ENCODE results near the gene DDTL. TPM values are rescaled to one million over a fixed set of nuclear protein-coding genes. Genes with fewer than 3 reads are reported as not detected.
A peak's percentile ranks its signal among the peaks of the same experiment; 100 is the strongest.

The DDTL gene
- total and polyA plus RNA-seq, 5 experiments from 2014 or later = 0.58 to 1.6 (median 1.3) TPM; not detected in 2

DNA sequence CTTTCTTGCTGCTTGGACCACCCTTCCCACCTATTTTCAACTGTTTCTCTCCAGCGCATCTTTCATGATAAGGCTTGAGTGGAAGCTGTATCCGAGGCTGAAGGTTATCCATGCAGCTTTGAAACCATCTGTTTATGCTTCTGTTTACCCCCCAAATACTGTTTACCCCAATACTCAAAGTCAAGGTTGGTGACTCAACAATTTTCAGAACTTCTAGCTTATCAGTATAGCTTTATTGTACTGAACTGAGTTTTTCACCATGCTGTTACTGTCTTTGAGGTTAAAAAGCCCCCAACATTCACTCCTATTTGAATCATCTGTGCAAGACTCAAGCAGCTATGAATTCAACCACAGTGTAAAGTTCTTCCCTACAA, 43.3 kb downstream of the DDTL start:
- POLR2A ChIA-PET = interaction anchor here (1.1 to 7.1 kb wide), 6 partner anchors 23 to 259 kb away, joined by 4 to 99 read pairs (median 12); partner anchors contain the start of genes MIF and ZNF70
- Mint-ChIP-seq H3K27me3 (peaks cover 0 to 3% (median 0%) of the 10 kb centered on the region in 5 donors), H3K9me3 (peaks cover 0 to 3% (median 0%) of the 10 kb centered on the region in 9 donors), H3K4me1 (peaks cover 23 to 44% (median 35%) of the 10 kb centered on the region in 4 donors), H3K4me3 (peak overlapping the region in 9 of 10 donors; percentile 3 to 73 (median 66)), H3K27ac (peak overlapping the region in 9 of 10 donors; percentile 65 to 92 (median 80)), H3K36me3 (no peaks in the 10 kb centered on the region)
- no peak for ATAC-seq
- no peak for DNase-seq

GRCh38 chr22:24011735-24012068, 45.0 kb downstream of the DDTL start:
- peaks cover 0 to 3% (median 0%) of the 10 kb centered on the region in 5 donors for H3K27me3 Mint-ChIP-seq
- POLR2A ChIA-PET = interaction anchor here (1.3 to 7.1 kb wide), 7 partner anchors 14 to 144 kb away, joined by 3 to 99 read pairs (median 12); partner anchors contain the start of gene MIF
- DNase-seq (peak in 1 of 10 donors; percentile 12), ATAC-seq (no peak)
- peaks cover 23 to 44% (median 38%) of the 10 kb centered on the region in 4 donors for H3K4me1 Mint-ChIP-seq
- peaks cover 0 to 3% (median 0%) of the 10 kb centered on the region in 9 donors for H3K9me3 Mint-ChIP-seq
- peak overlapping the region; percentile 93 to 99 (median 96) for H3K4me3 Mint-ChIP-seq
- H3K27ac Mint-ChIP-seq = peak overlapping the region; percentile 70 to 100 (median 97)
- peaks cover 5 to 8% (median 8%) of the 10 kb centered on the region in 3 donors for H3K36me3 Mint-ChIP-seq

GRCh38 chr22:24016156-24016555, 49.5 kb downstream of the DDTL start:
- Mint-ChIP-seq H3K4me1 (peaks cover 19 to 52% (median 43%) of the 10 kb centered on the region in 4 donors), H3K9me3 (peaks cover 0 to 2% (median 0%) of the 10 kb centered on the region in 9 donors), H3K27me3 (peaks cover 0 to under 1% (median 0%) of the 10 kb centered on the region in 5 donors), H3K36me3 (peaks cover 12 to 25% (median 13%) of the 10 kb centered on the region in 3 donors), H3K4me3 (no peak overlapping the region), H3K27ac (peak overlapping the region in 1 of 10 donors; percentile 9)
- POLR2A ChIA-PET = interaction anchor here (1.0 kb wide), 1 partner anchor 23 kb away, joined by 3 read pairs; no protein-coding TSS in a partner anchor
- ATAC-seq (no peak), DNase-seq (no peak)

DNA sequence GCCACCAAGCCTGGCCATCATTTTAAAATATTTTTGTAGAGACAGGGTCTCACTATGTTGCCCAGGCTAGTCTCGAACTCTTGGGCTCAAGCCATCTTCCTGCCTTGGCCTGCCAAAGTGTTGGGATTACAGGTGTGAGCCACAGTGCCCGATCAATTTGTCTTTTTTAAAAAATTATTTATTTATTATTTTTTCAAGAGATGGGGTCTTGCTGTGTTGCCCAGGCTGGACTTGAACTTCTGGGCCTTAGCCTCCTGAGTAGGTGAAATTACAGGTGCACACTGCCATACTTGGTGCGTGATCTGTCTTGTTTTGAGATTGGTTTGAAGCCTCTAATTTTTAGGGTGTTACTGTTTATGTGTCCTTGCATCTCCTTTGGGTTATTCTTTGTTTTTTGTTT, 54.6 kb downstream of the DDTL start:
- Mint-ChIP-seq H3K36me3 (peaks cover 16 to 50% (median 25%) of the 10 kb centered on the region in 3 donors), H3K9me3 (peaks cover 0 to 2% (median 0%) of the 10 kb centered on the region in 9 donors), H3K4me1 (peaks cover 6 to 57% (median 39%) of the 10 kb centered on the region in 4 donors), H3K27ac (peak overlapping the region in 1 of 10 donors; percentile 28), H3K4me3 (no peak overlapping the region), H3K27me3 (no peaks in the 10 kb centered on the region)
- POLR2A ChIA-PET = no interaction called here
- no peak for DNase-seq
- no peak for ATAC-seq

Other genes with a start within 250 kb of the DDTL start
- 1 to 10 TPM; 6.9 to 7.0 TPM for gene ZNF70, start 215.8 kb upstream of the DDTL start, total RNA-seq
- gene ZNF70, start 215.8 kb upstream of the DDTL start, polyA plus RNA-seq = under 1 TPM; 0.20 to 0.57 (median 0.47) TPM
- 1 to 10 TPM; 1.8 to 3.3 TPM for gene VPREB3, start 212.5 kb upstream of the DDTL start, total RNA-seq
- under 1 TPM in 2 of 3 donors, not detected in 1; 0.80 to 0.92 TPM for gene VPREB3, start 212.5 kb upstream of the DDTL start, polyA plus RNA-seq
- 1 to 10 TPM; 4.1 to 5.4 TPM for gene C22orf15, start 203.9 kb upstream of the DDTL start, total RNA-seq
- 1 to 10 TPM in 1 of 3 donors, under 1 TPM in 2; 0.42 to 1.7 (median 0.81) TPM for gene C22orf15, start 203.9 kb upstream of the DDTL start, polyA plus RNA-seq
- 10 to 100 TPM; 44.3 to 47.4 TPM for gene CHCHD10, start 198.9 kb upstream of the DDTL start, total RNA-seq
- 10 to 100 TPM; 26.1 to 37.6 (median 36.0) TPM for gene CHCHD10, start 198.9 kb upstream of the DDTL start, polyA plus RNA-seq
- 1 to 10 TPM; 3.8 TPM for gene MMP11, start 194.0 kb upstream of the DDTL start, total RNA-seq
- gene MMP11, start 194.0 kb upstream of the DDTL start, polyA plus RNA-seq = 1 to 10 TPM; 2.1 to 6.5 (median 2.8) TPM
- gene SMARCB1, start 179.9 kb upstream of the DDTL start, total RNA-seq = 10 to 100 TPM; 52.9 to 55.5 TPM
- 10 to 100 TPM; 33.3 to 45.0 (median 35.0) TPM for gene SMARCB1, start 179.9 kb upstream of the DDTL start, polyA plus RNA-seq
- 1 to 10 TPM; 1.7 to 2.0 TPM for gene DERL3, start 127.9 kb upstream of the DDTL start, total RNA-seq
- not detected for gene DERL3, start 127.9 kb upstream of the DDTL start, polyA plus RNA-seq
- gene SLC2A11, start 109.0 kb upstream of the DDTL start, total RNA-seq = 10 to 100 TPM; 22.7 to 23.6 TPM
- 1 to 10 TPM; 3.6 to 8.5 (median 6.3) TPM for gene SLC2A11, start 109.0 kb upstream of the DDTL start, polyA plus RNA-seq
- gene MIF, start 72.5 kb upstream of the DDTL start, total RNA-seq = 100 to 1,000 TPM; 206 to 208 TPM
- gene MIF, start 72.5 kb upstream of the DDTL start, polyA plus RNA-seq = 1,000 to 10,000 TPM; 1,088 to 1,264 (median 1,247) TPM
- not detected for gene GSTT2B, start 5.7 kb upstream of the DDTL start, total RNA-seq
- not detected for gene GSTT2B, start 5.7 kb upstream of the DDTL start, polyA plus RNA-seq
- gene DDT, start 7.6 kb downstream of the DDTL start, total RNA-seq = 100 to 1,000 TPM in 1 of 2 experiments, 10 to 100 TPM in 1; 92.7 to 108 TPM
- 100 to 1,000 TPM; 111 to 152 (median 133) TPM for gene DDT, start 7.6 kb downstream of the DDTL start, polyA plus RNA-seq
- not detected for gene GSTT2, start 13.2 kb downstream of the DDTL start, total RNA-seq
- gene GSTT2, start 13.2 kb downstream of the DDTL start, polyA plus RNA-seq = not detected
- not detected for gene GSTT4, start 38.6 kb downstream of the DDTL start, total RNA-seq
- gene GSTT4, start 38.6 kb downstream of the DDTL start, polyA plus RNA-seq = not detected
- gene CABIN1, start 44.4 kb downstream of the DDTL start, total RNA-seq = 100 to 1,000 TPM; 162 to 164 TPM
- 10 to 100 TPM in 2 of 3 donors, 1 to 10 TPM in 1; 7.1 to 19.1 (median 12.5) TPM for gene CABIN1, start 44.4 kb downstream of the DDTL start, polyA plus RNA-seq
- 1 to 10 TPM; 1.7 to 1.9 TPM for gene SUSD2, start 214.6 kb downstream of the DDTL start, total RNA-seq
- gene SUSD2, start 214.6 kb downstream of the DDTL start, polyA plus RNA-seq = under 1 TPM in 2 of 3 donors, not detected in 1; 0.07 TPM